Omental fat pad (tissue), 4 donors: ENCODE results near the gene APOA1. TPM values are rescaled to one million over a fixed set of nuclear protein-coding genes. Genes with fewer than 3 reads are reported as not detected.

Experiments
- ATAC-seq: fragments of 150-250 bp; one replicate; pipeline ENCODE4 v1.9.1; 2016; ENCODE audit warnings: mild to moderate bottlenecking, moderate library complexity; ENCODE audit not compliant: low FRiP score
- DNase-seq: peaks from one replicate; pipeline ENCODE4 v3.0.0-alpha.2; 2019; ENCODE audit warnings: low spot score
- total RNA-seq, 4 donors: library from RNA; depleted of rRNA; stranded (reverse); fragments of >200 nt; gene quantifications; one replicate each; pipeline ENCODE4 v1.1.0, GENCODE V29; 2016
- TF ChIP-seq, protein P1 (sequence below), 3 donors: fragments of 450-650 bp; IDR thresholded peaks; one replicate each; pipeline ENCODE4 v1.5.1; 2016 to 2017; ENCODE audit warnings: antibody characterized with exemption in 3 of 3, mild to moderate bottlenecking in 3 of 3, moderate library complexity in 2 of 3

Gene APOA1
- total RNA-seq, 4 donors from 2014 or later = 1.0 to 1.1 TPM; not detected in 2

DNA sequence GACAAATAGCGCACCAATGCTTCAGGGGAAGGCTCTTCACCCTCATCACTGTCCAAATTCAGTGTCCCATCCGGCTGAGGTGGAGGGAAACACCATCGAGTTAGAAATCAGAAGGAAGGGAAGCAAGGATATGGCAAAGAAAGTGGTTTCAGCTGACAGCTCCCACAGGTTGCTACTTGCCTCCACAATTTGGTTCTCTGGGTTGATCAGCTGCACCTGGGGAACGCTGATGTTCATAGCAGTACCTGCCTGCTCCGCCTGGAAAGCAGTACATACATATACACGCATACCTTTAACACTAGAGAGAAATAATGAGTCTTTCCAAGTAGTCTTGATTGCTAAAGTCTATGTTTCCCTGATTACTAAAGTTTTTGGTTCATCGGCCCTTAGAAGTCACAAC lies 37.8 kb upstream of the APOA1 start:
- TF ChIP-seq, protein P1, sequence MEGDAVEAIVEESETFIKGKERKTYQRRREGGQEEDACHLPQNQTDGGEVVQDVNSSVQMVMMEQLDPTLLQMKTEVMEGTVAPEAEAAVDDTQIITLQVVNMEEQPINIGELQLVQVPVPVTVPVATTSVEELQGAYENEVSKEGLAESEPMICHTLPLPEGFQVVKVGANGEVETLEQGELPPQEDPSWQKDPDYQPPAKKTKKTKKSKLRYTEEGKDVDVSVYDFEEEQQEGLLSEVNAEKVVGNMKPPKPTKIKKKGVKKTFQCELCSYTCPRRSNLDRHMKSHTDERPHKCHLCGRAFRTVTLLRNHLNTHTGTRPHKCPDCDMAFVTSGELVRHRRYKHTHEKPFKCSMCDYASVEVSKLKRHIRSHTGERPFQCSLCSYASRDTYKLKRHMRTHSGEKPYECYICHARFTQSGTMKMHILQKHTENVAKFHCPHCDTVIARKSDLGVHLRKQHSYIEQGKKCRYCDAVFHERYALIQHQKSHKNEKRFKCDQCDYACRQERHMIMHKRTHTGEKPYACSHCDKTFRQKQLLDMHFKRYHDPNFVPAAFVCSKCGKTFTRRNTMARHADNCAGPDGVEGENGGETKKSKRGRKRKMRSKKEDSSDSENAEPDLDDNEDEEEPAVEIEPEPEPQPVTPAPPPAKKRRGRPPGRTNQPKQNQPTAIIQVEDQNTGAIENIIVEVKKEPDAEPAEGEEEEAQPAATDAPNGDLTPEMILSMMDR (IDR thresholded peaks at IDR 0.05) = no peak
- DNase-seq = no peak
- no peak for ATAC-seq

DNA sequence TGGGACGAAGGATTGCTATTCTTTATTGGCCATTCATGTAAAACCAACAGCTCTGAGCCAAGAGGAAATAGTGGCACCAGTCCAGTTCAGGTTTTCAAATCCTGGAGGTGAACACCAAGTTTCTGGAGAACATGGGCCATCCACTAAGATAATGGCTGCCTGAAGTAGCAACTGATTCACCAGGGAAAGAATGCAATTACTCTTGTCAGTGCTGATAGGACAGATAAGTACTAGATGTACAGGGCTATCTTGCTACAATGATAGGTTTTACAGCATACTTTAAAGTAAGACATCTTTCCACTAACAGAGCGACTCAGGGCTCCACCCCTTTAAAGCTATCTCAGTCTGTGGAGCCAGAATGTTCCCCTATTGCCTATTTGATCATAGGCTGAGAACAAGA lies 36.8 kb upstream of the APOA1 start:
- TF ChIP-seq, protein P1 (IDR thresholded peaks at IDR 0.05) = no peak
- DNase-seq (no peak), ATAC-seq (peak; percentile 68)

DNA sequence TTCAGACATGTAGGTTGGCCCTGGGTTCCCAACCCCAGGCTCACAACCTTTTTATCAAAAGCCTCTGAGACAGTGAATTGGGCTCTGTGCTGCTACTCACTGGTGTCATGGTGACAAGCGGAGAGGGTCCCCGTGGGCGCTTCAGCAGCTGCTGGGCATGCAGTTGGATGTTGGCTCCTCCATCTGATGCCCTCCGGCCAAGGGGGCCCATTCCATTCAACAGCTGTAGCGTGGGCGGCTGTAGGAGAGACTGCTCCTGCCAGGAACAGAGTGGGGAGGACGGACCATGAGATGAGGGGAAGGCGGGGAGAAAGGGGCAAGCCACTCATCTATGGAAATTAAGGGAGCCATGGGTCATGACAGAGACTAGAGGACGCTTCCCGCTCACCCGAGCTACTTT lies 36.0 kb upstream of the APOA1 start:
- TF ChIP-seq, protein P1 (IDR thresholded peaks at IDR 0.05) = no peak
- no peak for DNase-seq
- ATAC-seq = no peak

DNA sequence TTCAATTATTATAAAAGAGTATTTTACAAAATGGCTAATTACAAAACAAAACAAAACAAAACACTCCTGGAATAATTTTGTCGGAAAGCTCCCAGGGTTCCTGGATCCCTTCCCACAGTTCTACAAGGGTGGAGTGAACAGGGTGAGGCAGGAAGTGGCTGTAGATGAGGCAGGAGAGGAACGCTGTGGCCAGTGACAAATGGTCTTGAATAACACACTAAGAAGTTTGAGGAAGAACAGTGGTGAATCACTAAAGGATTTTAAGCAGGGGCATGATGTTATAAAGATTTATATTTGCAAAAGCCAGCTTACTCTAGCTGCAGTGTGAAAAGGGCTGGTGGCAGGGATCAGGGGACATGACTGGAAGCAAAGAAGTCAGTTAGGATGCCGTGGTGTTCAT lies 33.8 kb upstream of the APOA1 start:
- DNase-seq (no peak), ATAC-seq (no peak)
- TF ChIP-seq, protein P1 (IDR thresholded peaks at IDR 0.05) = no peak

DNA sequence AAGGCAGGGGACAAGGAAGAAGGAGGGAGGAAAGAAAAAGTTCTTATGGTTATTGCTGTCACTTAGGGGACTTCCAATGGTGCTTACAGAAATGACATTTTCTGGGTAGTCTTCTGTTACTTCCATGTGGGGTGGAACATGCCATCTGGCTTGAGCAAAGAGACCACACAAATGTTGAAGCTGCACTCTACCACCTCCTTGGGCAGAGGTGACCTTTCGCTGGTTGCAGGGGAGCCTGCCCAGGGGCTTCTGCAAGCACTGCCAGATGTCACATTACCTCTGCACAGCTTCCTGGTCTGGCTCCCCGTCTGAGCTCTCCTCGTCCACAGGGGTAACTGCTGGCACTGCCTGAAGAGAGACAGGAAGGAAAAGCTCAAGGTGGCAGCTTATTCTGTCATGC lies 32.6 kb upstream of the APOA1 start:
- TF ChIP-seq, protein P1 (IDR thresholded peaks at IDR 0.05) = no peak
- DNase-seq (no peak), ATAC-seq (no peak)

DNA sequence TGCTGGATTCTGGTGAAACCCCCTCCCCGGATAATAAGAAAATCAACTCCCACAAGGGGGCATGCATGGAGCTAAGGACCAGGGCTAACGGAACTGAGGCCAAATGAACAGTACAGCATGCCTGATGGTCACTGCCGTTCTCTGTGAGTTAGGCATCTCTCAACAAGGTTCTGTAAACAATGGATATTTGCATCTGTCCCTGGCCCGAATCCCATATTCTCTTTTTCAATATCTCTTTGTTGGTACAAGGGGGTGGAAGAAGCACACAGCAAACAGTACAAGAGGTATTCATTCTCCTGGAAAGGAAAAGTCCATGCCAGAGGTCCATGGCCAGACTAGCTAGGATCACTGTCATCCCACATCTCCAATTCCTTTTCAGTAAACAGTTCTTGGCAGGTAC lies 32.2 kb upstream of the APOA1 start:
- ATAC-seq (no peak), DNase-seq (no peak)
- TF ChIP-seq, protein P1 (IDR thresholded peaks at IDR 0.05) = no peak

DNA sequence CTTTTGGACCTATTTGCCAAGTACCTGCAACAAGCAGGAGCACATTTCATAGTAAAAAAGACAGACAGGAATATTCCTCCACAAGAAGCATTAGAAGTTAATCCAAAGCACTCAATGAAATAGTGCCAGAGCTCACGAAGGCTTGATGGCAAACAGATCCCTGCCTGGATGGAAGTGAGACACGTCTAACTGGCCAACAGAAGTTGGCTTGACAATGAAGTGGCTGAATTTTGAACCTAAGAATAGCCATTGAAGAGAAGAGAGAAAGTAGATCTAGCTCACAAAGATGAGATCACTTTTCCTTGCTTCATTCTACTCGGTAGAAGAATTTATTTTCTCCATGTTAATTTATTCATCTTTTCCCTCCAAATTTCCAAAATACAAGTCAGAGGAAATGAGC lies 30.6 kb upstream of the APOA1 start:
- no peak for DNase-seq
- no peak for ATAC-seq
- TF ChIP-seq, protein P1 (IDR thresholded peaks at IDR 0.05) = no peak
